AG09319 (cell line): ENCODE results near the gene AKAP1.

Source experiments
- DNase-seq: peaks from one replicate; pipeline ENCODE4 v3.0.0-alpha.2; 2010; ENCODE audit warnings: low read depth; ENCODE audit errors: extremely low read depth
- TF ChIP-seq, protein P1 (sequence below): IDR thresholded peaks from 2 replicates; pipeline ENCODE4 v1.5.1; 2011; ENCODE audit warnings: low read depth, mild to moderate bottlenecking, inconsistent platforms, low read length, moderate library complexity

AKAP1 gene

GRCh38 chr17:57164814-57165213, 79.8 kb downstream of the AKAP1 start:
- no peak for DNase-seq
- TF ChIP-seq, protein P1, sequence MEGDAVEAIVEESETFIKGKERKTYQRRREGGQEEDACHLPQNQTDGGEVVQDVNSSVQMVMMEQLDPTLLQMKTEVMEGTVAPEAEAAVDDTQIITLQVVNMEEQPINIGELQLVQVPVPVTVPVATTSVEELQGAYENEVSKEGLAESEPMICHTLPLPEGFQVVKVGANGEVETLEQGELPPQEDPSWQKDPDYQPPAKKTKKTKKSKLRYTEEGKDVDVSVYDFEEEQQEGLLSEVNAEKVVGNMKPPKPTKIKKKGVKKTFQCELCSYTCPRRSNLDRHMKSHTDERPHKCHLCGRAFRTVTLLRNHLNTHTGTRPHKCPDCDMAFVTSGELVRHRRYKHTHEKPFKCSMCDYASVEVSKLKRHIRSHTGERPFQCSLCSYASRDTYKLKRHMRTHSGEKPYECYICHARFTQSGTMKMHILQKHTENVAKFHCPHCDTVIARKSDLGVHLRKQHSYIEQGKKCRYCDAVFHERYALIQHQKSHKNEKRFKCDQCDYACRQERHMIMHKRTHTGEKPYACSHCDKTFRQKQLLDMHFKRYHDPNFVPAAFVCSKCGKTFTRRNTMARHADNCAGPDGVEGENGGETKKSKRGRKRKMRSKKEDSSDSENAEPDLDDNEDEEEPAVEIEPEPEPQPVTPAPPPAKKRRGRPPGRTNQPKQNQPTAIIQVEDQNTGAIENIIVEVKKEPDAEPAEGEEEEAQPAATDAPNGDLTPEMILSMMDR = no peak

- TF ChIP-seq, protein P1 = no peak
- DNase-seq = no peak
Measured at GRCh38 chr17:57165754-57166153, 80.7 kb downstream of the AKAP1 start.

GRCh38 chr17:57166803-57167202, 81.8 kb downstream of the AKAP1 start:
- no peak for DNase-seq
- TF ChIP-seq, protein P1 = no peak

DNA sequence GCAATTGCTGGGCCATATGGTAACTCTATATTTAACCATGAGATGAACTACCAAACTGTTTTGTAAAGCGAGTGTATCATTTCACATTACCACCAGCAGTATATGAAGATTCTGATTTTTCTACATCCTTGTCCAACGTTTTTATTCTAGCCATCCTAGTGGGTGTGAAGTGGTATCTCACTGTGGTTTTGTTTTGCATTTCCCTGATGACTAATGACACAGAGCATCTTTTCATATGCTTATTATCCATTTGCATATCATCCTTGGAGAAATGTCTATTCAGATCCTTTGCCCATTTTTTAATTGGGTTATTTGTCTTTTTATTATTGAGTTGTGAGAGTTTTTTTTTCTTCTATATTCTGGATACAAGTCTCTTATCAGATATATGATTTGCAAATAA, 83.6 kb downstream of the AKAP1 start:
- no peak for DNase-seq
- TF ChIP-seq, protein P1 = no peak

DNA sequence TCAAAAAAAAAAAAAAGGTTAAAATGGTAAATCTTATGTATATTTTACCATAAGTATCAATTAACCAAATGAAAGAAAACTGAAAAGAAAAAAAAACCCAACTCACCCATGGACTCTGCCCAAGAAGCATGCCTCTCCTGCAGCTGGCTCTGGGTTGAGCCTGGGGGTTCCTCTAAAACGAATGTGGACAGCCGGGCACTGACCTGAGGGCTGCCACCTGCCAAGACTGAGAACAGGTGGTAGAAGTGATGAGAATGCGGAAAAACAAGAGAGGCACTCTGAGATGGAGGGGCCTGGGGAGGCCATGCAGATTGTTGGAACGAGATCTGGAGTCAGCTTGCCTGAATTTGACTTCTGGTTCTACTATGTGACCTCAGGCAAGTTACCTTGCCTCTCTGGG, 85.8 kb downstream of the AKAP1 start:
- no peak for DNase-seq
- TF ChIP-seq, protein P1 = no peak
